HG03159 (cell line): ENCODE measurements around the gene STK32A.

ENCODE experiments used
- ATAC-seq: cut with Tn5 transposase; IDR thresholded peaks from one replicate; pipeline ENCODE4 v1.9.1; 2021; ENCODE audit warnings: mild to moderate bottlenecking, moderate library complexity; ENCODE audit not compliant: unreplicated experiment

The STK32A gene

GRCh38 chr5:147248561-147248960 is 13.7 kb downstream of the STK32A start:
- ATAC-seq = no peak

- ATAC-seq = no peak
These were observed 25.0 kb downstream of the STK32A start for GRCh38 chr5:147259837-147260236.

GRCh38 chr5:147267082-147267832 is 32.4 kb downstream of the STK32A start:
- no peak for ATAC-seq

- no peak for ATAC-seq
These were observed 41.7 kb downstream of the STK32A start for GRCh38 chr5:147276497-147276896.

- no peak for ATAC-seq
These were observed 51.5 kb downstream of the STK32A start for GRCh38 chr5:147286296-147286695.

- ATAC-seq = no peak
These were observed 52.3 kb downstream of the STK32A start for GRCh38 chr5:147287110-147287509.

- ATAC-seq = no peak
These were observed 55.4 kb downstream of the STK32A start for GRCh38 chr5:147290261-147290660.

- ATAC-seq = no peak
These were observed 68.4 kb downstream of the STK32A start for GRCh38 chr5:147303251-147303650.

- no peak for ATAC-seq
These were observed 69.2 kb downstream of the STK32A start for GRCh38 chr5:147303976-147304375.

GRCh38 chr5:147305147-147305546 is 70.3 kb downstream of the STK32A start:
- ATAC-seq = no peak

- no peak for ATAC-seq
These were observed 71.5 kb downstream of the STK32A start for GRCh38 chr5:147306351-147306750.

- ATAC-seq = no peak
These were observed 72.3 kb downstream of the STK32A start for GRCh38 chr5:147307170-147307569.

- no peak for ATAC-seq
These were observed 74.8 kb downstream of the STK32A start for GRCh38 chr5:147309621-147310020.

GRCh38 chr5:147310059-147310704 is 75.4 kb downstream of the STK32A start:
- no peak for ATAC-seq

GRCh38 chr5:147317978-147318684 is 83.3 kb downstream of the STK32A start:
- ATAC-seq = no peak

GRCh38 chr5:147321569-147321968 is 86.7 kb downstream of the STK32A start:
- ATAC-seq = no peak

- ATAC-seq = no peak
These were observed 92.6 kb downstream of the STK32A start for GRCh38 chr5:147327421-147327820.

- ATAC-seq = no peak
These were observed 93.1 kb downstream of the STK32A start for GRCh38 chr5:147327905-147328304.

- no peak for ATAC-seq
These were observed 97.8 kb downstream of the STK32A start for GRCh38 chr5:147332658-147333057.

GRCh38 chr5:147336876-147337275 is 102.0 kb downstream of the STK32A start:
- no peak for ATAC-seq

GRCh38 chr5:147339313-147339712 is 104.5 kb downstream of the STK32A start:
- ATAC-seq = no peak

GRCh38 chr5:147340941-147341340 is 106.1 kb downstream of the STK32A start:
- ATAC-seq = no peak
